Lung (tissue), 12 donors: ENCODE results near the gene ZNF506. TPM values are rescaled to one million over a fixed set of nuclear protein-coding genes. Genes with fewer than 3 reads are reported as not detected.

Experiments used
- ATAC-seq: fragments of 200-7000 bp; cut with Tn5 transposase; one replicate; pipeline ENCODE4 v1.9.1; 2020; ENCODE audit warnings: moderate number of reproducible peaks; ENCODE audit not compliant: insufficient read depth, low FRiP score
- DNase-seq, 3 donors: peaks; one replicate each; pipeline ENCODE4 v3.0.0-alpha.2; 2013 to 2017
- H3K27ac ChIP-seq, 2 donors: one replicate each; pipeline ENCODE4 v1.5.1; 2013; ENCODE audit warnings: mild to moderate bottlenecking in 2 of 2, moderate library complexity in 2 of 2, control low read depth in 1 of 2, inconsistent platforms in 1 of 2, low read depth in 1 of 2, low read length in 1 of 2
- H3K27me3 ChIP-seq, 3 donors: one replicate each; pipeline ENCODE4 v1.5.1; 2013; ENCODE audit warnings: low read length in 2 of 3; ENCODE audit not compliant: control insufficient read depth in 3 of 3, insufficient read depth in 3 of 3
- H3K36me3 ChIP-seq, 4 donors: one replicate each; pipeline ENCODE4 v1.5.1; 2013; ENCODE audit warnings: low read length in 4 of 4, mild to moderate bottlenecking in 1 of 4, moderate library complexity in 1 of 4; ENCODE audit not compliant: control insufficient read depth in 4 of 4, insufficient read depth in 4 of 4
- H3K4me1 ChIP-seq, 5 donors: one replicate each; pipeline ENCODE4 v1.5.1; 2013; ENCODE audit warnings: low read length in 5 of 5, mild to moderate bottlenecking in 2 of 5, moderate library complexity in 1 of 5; ENCODE audit not compliant: control insufficient read depth in 5 of 5, insufficient read depth in 5 of 5
- H3K4me3 ChIP-seq: one replicate; pipeline ENCODE4 v1.5.1; 2013; ENCODE audit warnings: mild to moderate bottlenecking, control low read depth, moderate library complexity
- H3K9ac ChIP-seq, 2 donors: one replicate each; pipeline ENCODE4 v1.5.1; 2013; ENCODE audit warnings: low read length in 2 of 2, control low read depth in 1 of 2; ENCODE audit not compliant: insufficient read depth in 1 of 2
- H3K9me3 ChIP-seq, 4 donors: one replicate each; pipeline ENCODE4 v1.5.1; 2013; ENCODE audit warnings: low read length in 3 of 4, mild to moderate bottlenecking in 1 of 4, moderate library complexity in 1 of 4; ENCODE audit not compliant: control insufficient read depth in 4 of 4, insufficient read depth in 3 of 4
- CTCF ChIP-seq: IDR thresholded peaks from 2 replicates; pipeline ENCODE4 v1.5.1; 2012; ENCODE audit warnings: mild to moderate bottlenecking; ENCODE audit errors: control extremely low read depth, extremely low read depth
- WGBS, 2 donors: extraction: QIAGEN DNeasy Blood & Tissue Kit; methylation state at CpG; one replicate each; pipeline ENCODE4 v1.1.7; 2013; 5-methylcytosine and 5-hydroxymethylcytosine counted together
- polyA plus RNA-seq, 2 donors: library from polyadenylated mRNA; stranded (reverse); fragments of 200-250 nt; gene quantifications; one replicate each; pipeline ENCODE4 v1.2.1, GENCODE V29; 2013
- total RNA-seq, 2 donors: library from RNA; depleted of rRNA in 1 of 2; stranded (reverse); fragments of >200 nt in 1 of 2; gene quantifications; one replicate each; pipeline ENCODE4 v1.2.1, GENCODE V29; 2014 to 2021
- donor health status: control.
- donor health status: control.
- donor health status: Bipolar disorder and iron deficiency.
- donor health status: healthy.
- donor health status: DM: yes; HTN: yes; CAD: no.

ZNF506 gene
- total and polyA plus RNA-seq, 4 donors = 4.6 to 59.4 (median 12.1) TPM

GRCh38 chr19:19750842-19751790 is 70.4 kb downstream of the ZNF506 start:
- H3K27ac ChIP-seq = no peak overlapping the region
- H3K9me3 ChIP-seq = peaks cover 0 to 31% (median 0%) of the 10 kb centered on the region in 4 donors
- DNase-seq = no peak
- WGBS, 2 donors = 86 to 90% methylated on average over 40 of the region's 40 CpGs
- H3K9ac ChIP-seq = no peak overlapping the region
- no peak overlapping the region for H3K4me3 ChIP-seq
- no peaks in the 10 kb centered on the region for H3K4me1 ChIP-seq
- H3K27me3 ChIP-seq = no peaks in the 10 kb centered on the region
- no peak for ATAC-seq
- TF ChIP-seq CTCF = no peak
- no peaks in the 10 kb centered on the region for H3K36me3 ChIP-seq

- H3K4me3 ChIP-seq = no peak overlapping the region
- H3K27me3 ChIP-seq = no peaks in the 10 kb centered on the region
- H3K4me1 ChIP-seq = no peaks in the 10 kb centered on the region
- 80 to 83% methylated on average over 17 of the region's 17 CpGs for WGBS, 2 donors
- ATAC-seq (no peak), DNase-seq (no peak)
- no peak overlapping the region for H3K9ac ChIP-seq
- no peak for TF ChIP-seq CTCF
- H3K36me3 ChIP-seq = no peaks in the 10 kb centered on the region
- H3K9me3 ChIP-seq = peaks cover 0 to 34% (median 0%) of the 10 kb centered on the region in 4 donors
- H3K27ac ChIP-seq = no peak overlapping the region
These were observed 71.4 kb downstream of the ZNF506 start for GRCh38 chr19:19749908-19750841.

- no peak overlapping the region for H3K9ac ChIP-seq
- no peaks in the 10 kb centered on the region for H3K4me1 ChIP-seq
- H3K9me3 ChIP-seq = peaks cover 0 to 38% (median 0%) of the 10 kb centered on the region in 4 donors
- no peak for TF ChIP-seq CTCF
- H3K27ac ChIP-seq = no peak overlapping the region
- ATAC-seq (no peak), DNase-seq (no peak)
- H3K36me3 ChIP-seq = no peaks in the 10 kb centered on the region
- 86 to 94% methylated on average over 13 of the region's 13 CpGs for WGBS, 2 donors
- no peak overlapping the region for H3K4me3 ChIP-seq
- H3K27me3 ChIP-seq = no peaks in the 10 kb centered on the region
These were observed 72.2 kb downstream of the ZNF506 start for GRCh38 chr19:19749117-19749907.
